ENCODE results near the gene ARMC2. TPM values are rescaled to one million over a fixed set of nuclear protein-coding genes. Genes with fewer than 3 reads are reported as not detected.

Gene ARMC2
- total and polyA plus RNA-seq, 2 of the 4 experiments (the other 2 are of a cell fraction): 0.72 to 3.9 TPM

GRCh38 chr6:108803982-108804490 lies 44.2 kb upstream of the ARMC2 start:
- Histone ChIP-seq H3K14ac (replicated peaks; ENCODE audit: low read depth, low read length) (no peak overlapping the region), H2AK5ac (ENCODE audit: low read depth, low read length) (no peak overlapping the region), H3K4me3 (ENCODE audit: insufficient read depth, low read depth, low read length) (no peak overlapping the region), H3K36me3 (ENCODE audit: control insufficient read depth, insufficient read depth, low read length) (no peaks in the 10 kb centered on the region), H3K4me2 (ENCODE audit: low read depth, low read length) (no peak overlapping the region), H2BK5ac (ENCODE audit: low read depth, low read length, poor library complexity, severe bottlenecking) (no peak overlapping the region), H4K20me1 (ENCODE audit: insufficient read depth, low read length) (no peaks in the 10 kb centered on the region), H2BK15ac (ENCODE audit: low read depth, low read length) (no peak overlapping the region), H2AK9ac (replicated peaks; ENCODE audit: low read depth, low read length, poor library complexity) (no peak overlapping the region), H4K5ac (ENCODE audit: low read depth, low read length) (no peak overlapping the region), H4K91ac (ENCODE audit: insufficient read depth, low read depth, low read length) (no peak overlapping the region), H2AFZ (replicated peaks; ENCODE audit: low read length, poor library complexity) (no peak overlapping the region), H4K8ac (ENCODE audit: low read depth in 2 of 2, low read length in 2 of 2) (no peak overlapping the region), H3K9me1 (ENCODE audit: insufficient read depth, low read length) (no peaks in the 10 kb centered on the region; the same call in 1 of the 2 replicates), H3K18ac (ENCODE audit: low read depth, low read length) (no peak overlapping the region), H3K9ac (ENCODE audit: low read depth, low read length) (no peak overlapping the region), H3K27me3 (ENCODE audit: control insufficient read depth, insufficient read depth, low read length) (peaks cover 2% of the 10 kb centered on the region), H2BK20ac (ENCODE audit: low read depth, low read length) (no peak overlapping the region), H3K56ac (ENCODE audit: extremely low read depth, insufficient read depth, low read length) (no peak overlapping the region), H3K9me3 (ENCODE audit: control insufficient read depth, insufficient read depth, low read length) (no peaks in the 10 kb centered on the region), H3K4me1 (ENCODE audit: control insufficient read depth, insufficient read depth, low read length) (peaks cover 9% of the 10 kb centered on the region), H2BK120ac (ENCODE audit: low read depth, low read length) (no peak overlapping the region), H3K27ac (ENCODE audit: insufficient read depth, low read length) (no peak overlapping the region), H3K23ac (ENCODE audit: low read depth, low read length) (no peak overlapping the region), H3K79me1 (ENCODE audit: low read depth in 1 of 2, low read length in 2 of 2) (no peaks in the 10 kb centered on the region), H3K4ac (ENCODE audit: low read depth, low read length) (no peak overlapping the region)
- ChIA-PET CTCF (no interaction called here), POLR2A (ENCODE audit: unreplicated experiment) (no interaction called here)
- DNase-seq (no peak), ATAC-seq (ENCODE audit: low read depth) (no peak)
- WGBS, 2 experiments (ENCODE audit: extremely low coverage in 2 of 2, insufficient read length in 1 of 2): 89% methylated on average over 4 of the region's 6 CpGs; no CpG with 5 or more reads in 1 of the 2 experiments
- TF ChIP-seq CEBPB (IDR thresholded peaks at IDR 0.05; ENCODE audit: low read depth, low read length) (no peak), CHD1 (IDR thresholded peaks at IDR 0.05; ENCODE audit: low read depth, low read length) (no peak), CTCF (conservative IDR thresholded peaks at IDR 0.05; ENCODE audit: low read depth, low read length) (no peak), RAD21 (IDR thresholded peaks at IDR 0.05; ENCODE audit: low read length) (no peak), POLR2A (IDR thresholded peaks at IDR 0.05; ENCODE audit: low read depth, low read length) (no peak), NFE2L2 (IDR thresholded peaks at IDR 0.05; ENCODE audit: low read depth, low read length) (no peak), RCOR1 (IDR thresholded peaks at IDR 0.05; ENCODE audit: insufficient replicate concordance, low read length) (no peak), BHLHE40 (IDR thresholded peaks at IDR 0.05; ENCODE audit: low read depth, low read length) (no peak)
- TF ChIP-seq, protein P1, sequence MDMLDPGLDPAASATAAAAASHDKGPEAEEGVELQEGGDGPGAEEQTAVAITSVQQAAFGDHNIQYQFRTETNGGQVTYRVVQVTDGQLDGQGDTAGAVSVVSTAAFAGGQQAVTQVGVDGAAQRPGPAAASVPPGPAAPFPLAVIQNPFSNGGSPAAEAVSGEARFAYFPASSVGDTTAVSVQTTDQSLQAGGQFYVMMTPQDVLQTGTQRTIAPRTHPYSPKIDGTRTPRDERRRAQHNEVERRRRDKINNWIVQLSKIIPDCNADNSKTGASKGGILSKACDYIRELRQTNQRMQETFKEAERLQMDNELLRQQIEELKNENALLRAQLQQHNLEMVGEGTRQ (IDR thresholded peaks at IDR 0.05; ENCODE audit: low read depth, low read length): no peak
- in situ Hi-C loops (cut with MboI; ENCODE audit: low sequenced_read_pairs) (no loop called here), intact Hi-C loops (cut with micrococcal nuclease) (no loop called here), dilution Hi-C loops (cut with HindIII; ENCODE audit: low sequenced_read_pairs, unreplicated experiment) (no loop called here)
- no TSS peak for BruUV-seq (replicated peaks)
